Upper lobe of left lung (tissue), 4 donors: Measurements from ENCODE around the gene TNFAIP8L2.

ENCODE experiments used
- EP300 ChIP-seq, 4 donors: sonication (generic); formaldehyde crosslinking; IDR thresholded peaks; one replicate each; pipeline ENCODE4 v1.5.1; 2017; ENCODE audit warnings: antibody characterized with exemption in 4 of 4, control low read depth in 2 of 4
- POLR2AphosphoS5 ChIP-seq, 2 donors: sonication (generic); formaldehyde crosslinking; IDR thresholded peaks; one replicate each; pipeline ENCODE4 v1.5.1; 2017; ENCODE audit warnings: antibody characterized with exemption in 2 of 2
- TF ChIP-seq, protein P1 (sequence below), 6 experiments: fragments of 450-650 bp in 4 of 6; fragments of 200-600 bp in 2 of 6; sonication (generic) in 2 of 6; IDR thresholded peaks; one replicate each; pipeline ENCODE4 v1.5.1; 2016 to 2019; ENCODE audit warnings: antibody characterized with exemption in 6 of 6

- TF ChIP-seq, protein P1, sequence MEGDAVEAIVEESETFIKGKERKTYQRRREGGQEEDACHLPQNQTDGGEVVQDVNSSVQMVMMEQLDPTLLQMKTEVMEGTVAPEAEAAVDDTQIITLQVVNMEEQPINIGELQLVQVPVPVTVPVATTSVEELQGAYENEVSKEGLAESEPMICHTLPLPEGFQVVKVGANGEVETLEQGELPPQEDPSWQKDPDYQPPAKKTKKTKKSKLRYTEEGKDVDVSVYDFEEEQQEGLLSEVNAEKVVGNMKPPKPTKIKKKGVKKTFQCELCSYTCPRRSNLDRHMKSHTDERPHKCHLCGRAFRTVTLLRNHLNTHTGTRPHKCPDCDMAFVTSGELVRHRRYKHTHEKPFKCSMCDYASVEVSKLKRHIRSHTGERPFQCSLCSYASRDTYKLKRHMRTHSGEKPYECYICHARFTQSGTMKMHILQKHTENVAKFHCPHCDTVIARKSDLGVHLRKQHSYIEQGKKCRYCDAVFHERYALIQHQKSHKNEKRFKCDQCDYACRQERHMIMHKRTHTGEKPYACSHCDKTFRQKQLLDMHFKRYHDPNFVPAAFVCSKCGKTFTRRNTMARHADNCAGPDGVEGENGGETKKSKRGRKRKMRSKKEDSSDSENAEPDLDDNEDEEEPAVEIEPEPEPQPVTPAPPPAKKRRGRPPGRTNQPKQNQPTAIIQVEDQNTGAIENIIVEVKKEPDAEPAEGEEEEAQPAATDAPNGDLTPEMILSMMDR (IDR thresholded peaks at IDR 0.05), result no peak
- no peak for TF ChIP-seq EP300 (IDR thresholded peaks at IDR 0.05)
- no peak for TF ChIP-seq POLR2AphosphoS5 (IDR thresholded peaks at IDR 0.05)
Observed at GRCh38 chr1:151143057-151143435, 13.4 kb upstream of the TNFAIP8L2 start.
